HEK293T (cell line): ENCODE results near the gene MARCHF9.

Source experiments
- ELF4 ChIP-seq: fragments of 450-650 bp; IDR thresholded peaks from 2 replicates; pipeline ENCODE4 v1.6.1; 2017; ENCODE audit warnings: antibody characterized with exemption
- TARDBP ChIP-seq: fragments of 450-650 bp; IDR thresholded peaks from 2 replicates; pipeline ENCODE4 v1.6.1; 2016

DNA sequence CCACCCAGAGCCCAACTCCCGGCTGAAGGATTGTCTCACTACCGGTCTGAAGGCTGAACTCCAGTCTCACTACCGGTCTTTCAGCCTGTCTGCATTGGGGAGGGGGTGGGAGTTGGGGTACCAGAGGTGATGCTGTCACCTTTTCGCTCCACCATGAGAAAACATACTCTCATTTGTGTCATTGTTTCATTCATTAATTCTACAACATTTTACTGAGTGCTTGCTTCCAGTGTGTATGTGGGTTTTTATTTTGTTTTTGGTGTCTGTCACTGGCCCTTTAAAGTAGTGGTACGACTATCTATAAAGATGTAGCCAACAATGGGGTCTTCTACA lies 2.3 kb upstream of the MARCHF9 start:
- no peak for TF ChIP-seq ELF4
- TF ChIP-seq TARDBP, result no peak
